ENCODE measurements around the gene LRRN2. TPM values are rescaled to one million over a fixed set of nuclear protein-coding genes. Genes with fewer than 3 reads are reported as not detected.

LRRN2 gene
- total RNA-seq, 1 donor from 2014 or later: not detected

- H3K4me3 Mint-ChIP-seq: no peak overlapping the region
- CTCF ChIA-PET: no interaction called here
- POLR2A ChIA-PET: no interaction called here
- no peaks in the 10 kb centered on the region for H3K4me1 Mint-ChIP-seq
- DNase-seq (no peak), ATAC-seq (ENCODE audit: low read depth) (no peak)
- intact Hi-C loops (cut with micrococcal nuclease): no loop called here
- no peak overlapping the region for H3K27ac Mint-ChIP-seq
- H3K36me3 Mint-ChIP-seq (ENCODE audit: low read depth): no peaks in the 10 kb centered on the region
- no peaks in the 10 kb centered on the region for H3K9me3 Mint-ChIP-seq
- no peak for TF ChIP-seq CTCF (IDR thresholded peaks at IDR 0.05)
- peaks cover 16% of the 10 kb centered on the region for H3K27me3 Mint-ChIP-seq
Observed at GRCh38 chr1:204703826-204704612, 18.5 kb upstream of the LRRN2 start.

GRCh38 chr1:204703268-204703664, 17.7 kb upstream of the LRRN2 start:
- POLR2A ChIA-PET: no interaction called here
- Mint-ChIP-seq H3K4me1 (no peaks in the 10 kb centered on the region), H3K9me3 (no peaks in the 10 kb centered on the region), H3K27ac (no peak overlapping the region), H3K4me3 (no peak overlapping the region), H3K36me3 (ENCODE audit: low read depth) (no peaks in the 10 kb centered on the region), H3K27me3 (peaks cover 16% of the 10 kb centered on the region)
- CTCF ChIA-PET: no interaction called here
- intact Hi-C loops (cut with micrococcal nuclease): no loop called here
- TF ChIP-seq CTCF (IDR thresholded peaks at IDR 0.05): no peak
- ATAC-seq (ENCODE audit: low read depth) (no peak), DNase-seq (no peak)

GRCh38 chr1:204702552-204703267, 17.2 kb upstream of the LRRN2 start:
- no peaks in the 10 kb centered on the region for H3K9me3 Mint-ChIP-seq
- POLR2A ChIA-PET: no interaction called here
- DNase-seq (no peak), ATAC-seq (ENCODE audit: low read depth) (no peak)
- H3K36me3 Mint-ChIP-seq (ENCODE audit: low read depth): no peaks in the 10 kb centered on the region
- H3K4me1 Mint-ChIP-seq: no peaks in the 10 kb centered on the region
- no peak overlapping the region for H3K27ac Mint-ChIP-seq
- intact Hi-C loops (cut with micrococcal nuclease): no loop called here
- no peak overlapping the region for H3K4me3 Mint-ChIP-seq
- TF ChIP-seq CTCF (IDR thresholded peaks at IDR 0.05): no peak
- CTCF ChIA-PET: no interaction called here
- peaks cover 16% of the 10 kb centered on the region for H3K27me3 Mint-ChIP-seq

GRCh38 chr1:204701229-204701628, 15.7 kb upstream of the LRRN2 start:
- intact Hi-C loops (cut with micrococcal nuclease): no loop called here

More at GRCh38 chr1:204701229-204701628, 15.7 kb upstream of the LRRN2 start:
- Mint-ChIP-seq H3K4me1 (no peaks in the 10 kb centered on the region), H3K4me3 (no peak overlapping the region), H3K27me3 (peaks cover 17% of the 10 kb centered on the region), H3K36me3 (ENCODE audit: low read depth) (no peaks in the 10 kb centered on the region), H3K9me3 (no peaks in the 10 kb centered on the region), H3K27ac (no peak overlapping the region)
- ATAC-seq (ENCODE audit: low read depth) (no peak), DNase-seq (no peak)
- TF ChIP-seq CTCF (IDR thresholded peaks at IDR 0.05): no peak
- CTCF ChIA-PET: no interaction called here
- POLR2A ChIA-PET: no interaction called here
